NCI-H2196 treated with DMSO at 0.1 percent for 48 hours (cell line): Measurements from ENCODE around the gene BLNK.

Experiments
- DNase-seq: peaks from one replicate; lab custom pipeline; 2025; ENCODE audit not compliant: unreplicated experiment; lab: John Stamatoyannopoulos, UW

BLNK gene

DNA sequence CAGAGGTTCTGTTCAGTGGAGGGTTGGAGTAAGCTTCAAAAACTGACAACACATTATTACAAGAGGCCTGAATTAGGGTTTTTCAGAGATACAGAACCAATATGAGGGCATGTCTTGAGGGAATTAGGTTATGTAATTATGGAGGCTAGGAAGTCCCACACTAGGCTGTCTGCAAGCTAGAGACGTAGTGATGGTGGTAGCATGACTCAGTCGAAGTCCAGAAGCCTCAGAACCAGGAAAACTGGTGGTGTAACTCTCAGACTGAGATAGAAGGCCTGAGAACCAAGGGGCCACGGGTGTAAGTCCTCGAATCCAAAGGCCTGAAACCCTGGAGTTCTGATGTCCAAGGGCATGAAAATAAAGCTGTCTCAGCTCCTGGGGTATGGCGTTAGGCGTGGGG lies 105.6 kb downstream of the BLNK start:
- no peak for DNase-seq

DNA sequence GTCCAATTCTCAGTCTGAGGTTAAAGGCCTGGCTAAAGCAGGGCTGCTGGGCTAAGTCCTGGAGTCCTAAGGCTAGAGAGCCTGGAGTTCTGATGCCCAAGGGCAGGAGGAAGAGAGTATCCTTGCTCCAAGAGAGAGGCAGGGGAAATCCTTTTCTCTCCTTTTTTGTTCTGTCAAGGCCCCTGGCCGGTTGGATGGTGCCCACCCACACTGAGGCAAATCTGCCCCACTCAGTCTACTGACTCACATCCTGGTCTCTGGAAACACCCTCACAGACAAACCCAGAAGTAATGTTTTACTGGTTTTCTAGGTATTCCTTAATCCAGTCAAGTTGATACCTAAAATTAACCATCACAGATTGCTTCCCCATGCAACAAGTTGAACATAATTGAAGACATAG lies 118.3 kb downstream of the BLNK start:
- DNase-seq: no peak

DNA sequence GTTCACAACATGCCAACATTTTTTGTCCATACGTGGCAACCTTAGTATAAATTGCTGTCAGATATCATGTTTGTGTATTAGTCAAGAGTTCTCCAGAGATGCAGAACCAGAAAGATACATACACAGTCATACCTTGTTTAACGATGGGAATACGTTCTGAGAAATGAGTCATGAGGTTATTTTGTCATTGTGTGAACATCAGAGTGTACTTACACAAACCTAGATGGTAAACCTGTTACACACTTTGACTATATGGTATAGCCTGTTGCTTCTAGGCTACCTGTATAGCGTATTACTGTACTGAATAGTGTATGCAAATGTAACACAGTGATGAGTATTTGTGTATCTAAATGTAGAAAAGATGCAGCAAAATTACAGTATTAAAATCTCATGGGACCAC lies 118.9 kb downstream of the BLNK start:
- DNase-seq: no peak
